Measurements from ENCODE around the gene COL13A1. TPM values are rescaled to one million over a fixed set of nuclear protein-coding genes. Genes with fewer than 3 reads are reported as not detected.

COL13A1 gene
- polyA plus RNA-seq, 1 of the 3 experiments (the other 2 are of a cell fraction) = 26.7 TPM

DNA sequence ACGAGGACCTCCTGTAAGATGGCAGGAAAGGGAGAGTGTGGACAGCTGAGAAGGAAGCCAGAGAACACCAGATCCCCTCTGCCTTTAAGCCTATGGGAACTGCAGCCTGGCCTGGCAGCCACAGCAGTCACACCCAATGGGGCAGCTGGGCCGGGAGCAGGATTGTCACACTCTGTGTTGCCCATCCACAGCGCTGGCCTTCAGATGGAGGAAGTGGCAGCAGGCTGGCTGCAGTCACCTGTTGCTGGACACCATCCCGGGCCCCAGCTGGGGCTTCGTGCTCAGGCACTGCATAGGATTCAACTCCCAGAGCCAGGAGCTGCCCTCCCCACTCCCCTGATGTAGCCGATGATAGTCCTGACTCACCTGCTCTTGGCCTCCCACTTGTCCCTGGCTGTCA lies 114.4 kb downstream of the COL13A1 start:
- Histone ChIP-seq H3K9me3 (no peaks in the 10 kb centered on the region), H3F3A (replicated peaks; ENCODE audit: insufficient read depth) (no peaks in the 10 kb centered on the region), H2AFZ (ENCODE audit: low read depth) (no peak overlapping the region), H4K20me1 (ENCODE audit: insufficient read depth) (no peaks in the 10 kb centered on the region), H3K4me1 (ENCODE audit: control insufficient read depth in 1 of 2, insufficient read depth in 2 of 2, low read depth in 1 of 2, low read length in 1 of 2) (peaks cover 0 to 5% of the 10 kb centered on the region in 2 experiments; a peak in 1 of 4 replicates), H3K27ac (ENCODE audit: low read depth in 2 of 2, low read length in 1 of 2) (no peak overlapping the region), H3K4me2 (no peak overlapping the region), H3K9ac (no peak overlapping the region), H3K27me3 (ENCODE audit: insufficient read depth) (no peaks in the 10 kb centered on the region), H3K9me2 (no peaks in the 10 kb centered on the region), H3K36me3 (replicated peaks in 1 of 2; ENCODE audit: control insufficient read depth in 1 of 2, insufficient read depth in 2 of 2, low read length in 1 of 2) (no peaks in the 10 kb centered on the region), H3K4me3 (ENCODE audit: low read depth in 2 of 2, low read length in 1 of 2) (no peak overlapping the region), H3K79me2 (ENCODE audit: insufficient read depth) (no peaks in the 10 kb centered on the region)
- 52% methylated on average over 6 of the region's 6 CpGs for WGBS (ENCODE audit: low lambda C conversion rate)
- TF ChIP-seq FOXM1 (IDR thresholded peaks at IDR 0.05; ENCODE audit: low read depth) (no peak), CHD2 (IDR thresholded peaks at IDR 0.05; ENCODE audit: low read length, partially characterized antibody) (no peak), RXRA (IDR thresholded peaks at IDR 0.05; ENCODE audit: borderline replicate concordance, low read depth) (no peak), CTCF (IDR thresholded peaks at IDR 0.05) (no peak), IRF3 (IDR thresholded peaks at IDR 0.05; ENCODE audit: low read depth, low read length) (no peak), RAD21 (IDR thresholded peaks at IDR 0.05; ENCODE audit: low read length) (no peak), GATA2 (CRISPR knock-in tag; IDR thresholded peaks at IDR 0.05) (no peak), SIN3A (IDR thresholded peaks at IDR 0.05; ENCODE audit: borderline replicate concordance, low read depth, low read length) (no peak), MXI1 (IDR thresholded peaks at IDR 0.05; ENCODE audit: low read depth, low read length) (no peak), JUND (IDR thresholded peaks at IDR 0.05) (no peak), NRF1 (IDR thresholded peaks at IDR 0.05; ENCODE audit: low read depth, low read length) (no peak), EP300 (IDR thresholded peaks at IDR 0.05; ENCODE audit: borderline replicate concordance in 1 of 2, low read depth in 1 of 2, low read length in 1 of 2) (no peak), POLR2AphosphoS5 (IDR thresholded peaks at IDR 0.05; ENCODE audit: low read depth, low read length) (no peak), SMC3 (IDR thresholded peaks at IDR 0.05; ENCODE audit: low read depth, low read length) (no peak), TAF1 (IDR thresholded peaks at IDR 0.05; ENCODE audit: borderline replicate concordance, low read depth, low read length) (no peak)
- TF ChIP-seq, protein P1, sequence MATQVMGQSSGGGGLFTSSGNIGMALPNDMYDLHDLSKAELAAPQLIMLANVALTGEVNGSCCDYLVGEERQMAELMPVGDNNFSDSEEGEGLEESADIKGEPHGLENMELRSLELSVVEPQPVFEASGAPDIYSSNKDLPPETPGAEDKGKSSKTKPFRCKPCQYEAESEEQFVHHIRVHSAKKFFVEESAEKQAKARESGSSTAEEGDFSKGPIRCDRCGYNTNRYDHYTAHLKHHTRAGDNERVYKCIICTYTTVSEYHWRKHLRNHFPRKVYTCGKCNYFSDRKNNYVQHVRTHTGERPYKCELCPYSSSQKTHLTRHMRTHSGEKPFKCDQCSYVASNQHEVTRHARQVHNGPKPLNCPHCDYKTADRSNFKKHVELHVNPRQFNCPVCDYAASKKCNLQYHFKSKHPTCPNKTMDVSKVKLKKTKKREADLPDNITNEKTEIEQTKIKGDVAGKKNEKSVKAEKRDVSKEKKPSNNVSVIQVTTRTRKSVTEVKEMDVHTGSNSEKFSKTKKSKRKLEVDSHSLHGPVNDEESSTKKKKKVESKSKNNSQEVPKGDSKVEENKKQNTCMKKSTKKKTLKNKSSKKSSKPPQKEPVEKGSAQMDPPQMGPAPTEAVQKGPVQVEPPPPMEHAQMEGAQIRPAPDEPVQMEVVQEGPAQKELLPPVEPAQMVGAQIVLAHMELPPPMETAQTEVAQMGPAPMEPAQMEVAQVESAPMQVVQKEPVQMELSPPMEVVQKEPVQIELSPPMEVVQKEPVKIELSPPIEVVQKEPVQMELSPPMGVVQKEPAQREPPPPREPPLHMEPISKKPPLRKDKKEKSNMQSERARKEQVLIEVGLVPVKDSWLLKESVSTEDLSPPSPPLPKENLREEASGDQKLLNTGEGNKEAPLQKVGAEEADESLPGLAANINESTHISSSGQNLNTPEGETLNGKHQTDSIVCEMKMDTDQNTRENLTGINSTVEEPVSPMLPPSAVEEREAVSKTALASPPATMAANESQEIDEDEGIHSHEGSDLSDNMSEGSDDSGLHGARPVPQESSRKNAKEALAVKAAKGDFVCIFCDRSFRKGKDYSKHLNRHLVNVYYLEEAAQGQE (IDR thresholded peaks at IDR 0.05; ENCODE audit: low read depth, low read length) = no peak
- TF ChIP-seq, protein P2, sequence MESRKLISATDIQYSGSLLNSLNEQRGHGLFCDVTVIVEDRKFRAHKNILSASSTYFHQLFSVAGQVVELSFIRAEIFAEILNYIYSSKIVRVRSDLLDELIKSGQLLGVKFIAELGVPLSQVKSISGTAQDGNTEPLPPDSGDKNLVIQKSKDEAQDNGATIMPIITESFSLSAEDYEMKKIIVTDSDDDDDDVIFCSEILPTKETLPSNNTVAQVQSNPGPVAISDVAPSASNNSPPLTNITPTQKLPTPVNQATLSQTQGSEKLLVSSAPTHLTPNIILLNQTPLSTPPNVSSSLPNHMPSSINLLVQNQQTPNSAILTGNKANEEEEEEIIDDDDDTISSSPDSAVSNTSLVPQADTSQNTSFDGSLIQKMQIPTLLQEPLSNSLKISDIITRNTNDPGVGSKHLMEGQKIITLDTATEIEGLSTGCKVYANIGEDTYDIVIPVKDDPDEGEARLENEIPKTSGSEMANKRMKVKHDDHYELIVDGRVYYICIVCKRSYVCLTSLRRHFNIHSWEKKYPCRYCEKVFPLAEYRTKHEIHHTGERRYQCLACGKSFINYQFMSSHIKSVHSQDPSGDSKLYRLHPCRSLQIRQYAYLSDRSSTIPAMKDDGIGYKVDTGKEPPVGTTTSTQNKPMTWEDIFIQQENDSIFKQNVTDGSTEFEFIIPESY (IDR thresholded peaks at IDR 0.05; ENCODE audit: borderline replicate concordance, low read depth) = no peak
- TF ChIP-seq, protein P3, sequence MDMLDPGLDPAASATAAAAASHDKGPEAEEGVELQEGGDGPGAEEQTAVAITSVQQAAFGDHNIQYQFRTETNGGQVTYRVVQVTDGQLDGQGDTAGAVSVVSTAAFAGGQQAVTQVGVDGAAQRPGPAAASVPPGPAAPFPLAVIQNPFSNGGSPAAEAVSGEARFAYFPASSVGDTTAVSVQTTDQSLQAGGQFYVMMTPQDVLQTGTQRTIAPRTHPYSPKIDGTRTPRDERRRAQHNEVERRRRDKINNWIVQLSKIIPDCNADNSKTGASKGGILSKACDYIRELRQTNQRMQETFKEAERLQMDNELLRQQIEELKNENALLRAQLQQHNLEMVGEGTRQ (IDR thresholded peaks at IDR 0.05; ENCODE audit: borderline replicate concordance, low read depth, low read length) = no peak
- TF ChIP-seq, protein P4, sequence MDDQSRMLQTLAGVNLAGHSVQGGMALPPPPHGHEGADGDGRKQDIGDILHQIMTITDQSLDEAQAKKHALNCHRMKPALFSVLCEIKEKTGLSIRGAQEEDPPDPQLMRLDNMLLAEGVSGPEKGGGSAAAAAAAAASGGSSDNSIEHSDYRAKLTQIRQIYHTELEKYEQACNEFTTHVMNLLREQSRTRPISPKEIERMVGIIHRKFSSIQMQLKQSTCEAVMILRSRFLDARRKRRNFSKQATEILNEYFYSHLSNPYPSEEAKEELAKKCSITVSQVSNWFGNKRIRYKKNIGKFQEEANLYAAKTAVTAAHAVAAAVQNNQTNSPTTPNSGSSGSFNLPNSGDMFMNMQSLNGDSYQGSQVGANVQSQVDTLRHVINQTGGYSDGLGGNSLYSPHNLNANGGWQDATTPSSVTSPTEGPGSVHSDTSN (IDR thresholded peaks at IDR 0.05) = no peak
- DNase-seq = no peak
- POLR2A ChIA-PET = no interaction called here
- CTCF ChIA-PET = interaction anchor here (0.8 to 9.2 kb wide), 20 partner anchors 10 to 272 kb away, joined by 3 to 160 read pairs (median 18); partner anchors contain the start of gene COL13A1

Measured in SK-N-SH (cell line).